CD4-positive, alpha-beta T cell (primary cell): ENCODE results near the gene B4GAT1. TPM values are rescaled to one million over a fixed set of nuclear protein-coding genes. Genes with fewer than 3 reads are reported as not detected.
A peak's percentile ranks its signal among the peaks of the same experiment; 100 is the strongest.
"Not testable (repeated sequence)": the region's sequence is repeated elsewhere in the genome, so short reads cannot be mapped to it uniquely, and the experiment has no call there.

Experiments
- ATAC-seq: fragments of 200-7000 bp; cut with Tn5 transposase; one replicate; pipeline ENCODE4 v1.10.0; 2022; ENCODE audit warnings: mild to moderate bottlenecking; ENCODE audit not compliant: poor library complexity
- CTCF ChIA-PET: fragments of 350-600 bp; sonication (Branson Sonifier 250); formaldehyde crosslinking; loops from one replicate; lab custom pipeline; 2021; ENCODE audit warnings: antibody characterized with exemption, inconsistent platforms; lab: Charles Lee
- POLR2A ChIA-PET: fragments of 350-600 bp; sonication (Branson Sonifier 250); formaldehyde crosslinking; loops from one replicate; lab custom pipeline; 2021; ENCODE audit warnings: antibody characterized with exemption, inconsistent platforms; lab: Charles Lee
- DNase-seq, 14 experiments: peaks; one replicate each; pipeline ENCODE4 v3.0.0-alpha.2; 2013 to 2020; ENCODE audit warnings: mixed read lengths in 2 of 14
- H3K27ac ChIP-seq, 2 donors: one replicate each; pipeline versions ENCODE4 v1.5.1 to v1.7.0; 2013; ENCODE audit warnings: low read length in 2 of 2, low read depth in 1 of 2, mild to moderate bottlenecking in 1 of 2
- H3K27me3 ChIP-seq, 2 experiments: 1 replicate in 1 of 2; 2 replicates in 1 of 2; pipeline versions ENCODE4 v1.6.1 to v1.7.0; 2013; ENCODE audit warnings: low read length in 2 of 2, control low read depth in 1 of 2, mild to moderate bottlenecking in 1 of 2, moderate library complexity in 1 of 2; ENCODE audit not compliant: insufficient read depth in 2 of 2, control insufficient read depth in 1 of 2
- H3K36me3 ChIP-seq: one replicate; pipeline ENCODE4 v1.6.1; 2013; ENCODE audit warnings: low read length, control low read depth; ENCODE audit not compliant: insufficient read depth
- H3K4me1 ChIP-seq: one replicate; pipeline ENCODE4 v1.6.1; 2013; ENCODE audit warnings: low read length, control low read depth; ENCODE audit not compliant: insufficient read depth
- H3K4me3 ChIP-seq: one replicate; pipeline ENCODE4 v1.5.1; 2013; ENCODE audit warnings: mild to moderate bottlenecking, low read length, moderate library complexity
- H3K9me3 ChIP-seq, 2 experiments: 1 replicate in 1 of 2; 2 replicates in 1 of 2; pipeline versions ENCODE4 v1.6.1 to v1.7.0; 2013; ENCODE audit warnings: low read length in 2 of 2, mild to moderate bottlenecking in 2 of 2, control low read depth in 1 of 2, moderate library complexity in 1 of 2; ENCODE audit not compliant: control insufficient read depth in 1 of 2, insufficient read depth in 1 of 2
- H3K27ac Mint-ChIP-seq: one replicate; pipeline ENCODE4 v1.8.0; 2020; ENCODE audit warnings: mixed read lengths
- H3K27me3 Mint-ChIP-seq: one replicate; pipeline ENCODE4 v1.8.0; 2021; ENCODE audit warnings: mixed read lengths
- H3K36me3 Mint-ChIP-seq: one replicate; pipeline ENCODE4 v1.8.0; 2021; ENCODE audit warnings: low read depth, mixed read lengths
- H3K4me1 Mint-ChIP-seq: one replicate; pipeline ENCODE4 v1.8.0; 2021; ENCODE audit warnings: low read depth, mixed read lengths
- H3K4me3 Mint-ChIP-seq: one replicate; pipeline ENCODE4 v1.8.0; 2020; ENCODE audit warnings: mild to moderate bottlenecking, mixed read lengths
- H3K9me3 Mint-ChIP-seq: one replicate; pipeline ENCODE4 v1.8.0; 2020; ENCODE audit warnings: mixed read lengths
- intact Hi-C, 2 experiments: fragments of 100-400 bp; cut with DNase I in 1 of 2; cut with micrococcal nuclease in 1 of 2; formaldehyde crosslinking; loops; one replicate each; pipeline versions ENCODE4 v1.15.1 to v1.9.0; 2023 to 2025; cut with DNase I, micrococcal nuclease
- total RNA-seq, 174 experiments: library from RNA in 2 of 174; stranded (reverse) in 2 of 174; gene quantifications; one replicate each; pipeline ENCODE4 v1.2.3 and lab custom pipeline; 2021 to 2026
- TF ChIP-seq, protein P1 (sequence below): fragments of 200-600 bp; IDR thresholded peaks from one replicate; pipeline ENCODE4 v1.8.0; 2022; ENCODE audit warnings: antibody characterized with exemption, mild to moderate bottlenecking

The B4GAT1 gene
- total RNA-seq, 2 experiments from 2014 or later, result 1.9 to 2.0 TPM

- Histone ChIP-seq H3K27me3 (no peaks in the 10 kb centered on the region), H3K4me1 (peaks cover 7% of the 10 kb centered on the region), H3K9me3 (no peaks in the 10 kb centered on the region), H3K36me3 (no peaks in the 10 kb centered on the region), H3K4me3 (no peak overlapping the region), H3K27ac (no peak overlapping the region)
- Mint-ChIP-seq H3K27me3 (peaks cover 12% of the 10 kb centered on the region), H3K4me3 (no peak overlapping the region), H3K9me3 (no peaks in the 10 kb centered on the region), H3K36me3 (no peaks in the 10 kb centered on the region), H3K27ac (no peak overlapping the region), H3K4me1 (peaks cover 6% of the 10 kb centered on the region)
- intact Hi-C loops, result loop anchor here (1.0 to 5.0 kb wide), 4 partner anchors 42 to 78 kb away; partner anchors contain the start of genes B4GAT1 (in 2 of the 2) and BRMS1 (in 2 of the 2)
- ChIA-PET CTCF (interaction anchor here (0.5 to 2.3 kb wide), 14 partner anchors 9 to 567 kb away, joined by 3 to 22 read pairs (median 4); partner anchors contain the start of genes BRMS1, MRPL11 and SLC29A2), POLR2A (interaction anchor here (1.0 to 1.6 kb wide), 4 partner anchors 17 to 77 kb away, joined by 3 to 14 read pairs (median 6); partner anchors contain the start of genes MRPL11 and SLC29A2)
- peak; percentile 89 for ATAC-seq
- peak; percentile 56 to 87 (median 71) for DNase-seq
- TF ChIP-seq, protein P1, sequence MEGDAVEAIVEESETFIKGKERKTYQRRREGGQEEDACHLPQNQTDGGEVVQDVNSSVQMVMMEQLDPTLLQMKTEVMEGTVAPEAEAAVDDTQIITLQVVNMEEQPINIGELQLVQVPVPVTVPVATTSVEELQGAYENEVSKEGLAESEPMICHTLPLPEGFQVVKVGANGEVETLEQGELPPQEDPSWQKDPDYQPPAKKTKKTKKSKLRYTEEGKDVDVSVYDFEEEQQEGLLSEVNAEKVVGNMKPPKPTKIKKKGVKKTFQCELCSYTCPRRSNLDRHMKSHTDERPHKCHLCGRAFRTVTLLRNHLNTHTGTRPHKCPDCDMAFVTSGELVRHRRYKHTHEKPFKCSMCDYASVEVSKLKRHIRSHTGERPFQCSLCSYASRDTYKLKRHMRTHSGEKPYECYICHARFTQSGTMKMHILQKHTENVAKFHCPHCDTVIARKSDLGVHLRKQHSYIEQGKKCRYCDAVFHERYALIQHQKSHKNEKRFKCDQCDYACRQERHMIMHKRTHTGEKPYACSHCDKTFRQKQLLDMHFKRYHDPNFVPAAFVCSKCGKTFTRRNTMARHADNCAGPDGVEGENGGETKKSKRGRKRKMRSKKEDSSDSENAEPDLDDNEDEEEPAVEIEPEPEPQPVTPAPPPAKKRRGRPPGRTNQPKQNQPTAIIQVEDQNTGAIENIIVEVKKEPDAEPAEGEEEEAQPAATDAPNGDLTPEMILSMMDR, result peak; percentile 85
Observed at GRCh38 chr11:66388780-66389386, 41.5 kb upstream of the B4GAT1 start.

DNA sequence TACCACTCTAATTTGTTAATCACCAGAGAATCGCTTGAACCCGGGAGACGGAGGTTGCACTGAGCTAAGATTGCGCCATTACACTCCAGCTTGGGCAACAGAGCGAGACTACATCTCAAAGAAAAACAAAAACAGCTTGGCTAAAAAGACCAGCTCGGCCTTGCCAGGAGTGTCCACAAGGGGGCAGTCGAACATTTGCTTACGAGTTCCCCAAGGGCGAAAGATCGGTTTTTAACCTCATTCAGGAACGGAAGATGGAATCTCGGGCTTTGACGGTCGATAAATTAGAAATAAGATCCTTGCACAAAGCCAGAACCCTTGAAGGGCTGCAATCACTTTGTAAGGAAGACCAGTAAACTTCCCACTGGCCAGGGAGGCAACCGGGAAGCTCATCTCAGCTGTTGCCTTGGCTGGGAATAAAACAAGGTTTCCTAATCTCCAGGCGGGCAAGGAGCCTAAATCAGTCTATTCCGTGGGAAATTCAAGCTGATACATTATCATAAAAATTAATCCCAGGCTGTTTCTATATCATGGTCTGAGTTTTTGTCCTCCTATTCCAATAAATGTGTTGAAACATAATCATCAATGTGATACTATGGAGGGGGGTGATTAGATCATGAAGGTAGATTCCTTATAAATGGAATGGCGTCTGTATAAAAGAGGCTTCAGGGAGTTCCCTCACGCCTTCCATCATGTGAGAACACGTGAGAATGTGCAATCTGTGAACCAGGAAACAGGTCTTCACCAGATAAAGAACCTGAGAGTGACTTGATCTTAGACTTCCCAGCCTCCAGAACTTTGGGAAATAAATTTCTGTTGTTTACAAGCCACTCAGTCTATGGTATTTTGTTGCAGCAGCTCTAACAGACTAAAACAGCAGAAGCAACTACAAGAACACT, 39.0 kb upstream of the B4GAT1 start:
- POLR2A ChIA-PET, result interaction anchor here (0.7 to 2.1 kb wide), 12 partner anchors 9 to 230 kb away, joined by 3 to 41 read pairs (median 4); partner anchors contain the start of genes B4GAT1, CD248, DPP3 and RBM14
- no peak overlapping the region for H3K27ac ChIP-seq
- CTCF ChIA-PET, result interaction anchor here (0.7 to 2.8 kb wide), 14 partner anchors 10 to 292 kb away, joined by 3 to 22 read pairs (median 6); partner anchors contain the start of genes B4GAT1, BRMS1, MRPL11 and NPAS4
- no peaks in the 10 kb centered on the region for H3K36me3 ChIP-seq
- H3K4me1 Mint-ChIP-seq, result peaks cover 6% of the 10 kb centered on the region
- TF ChIP-seq, protein P1, result peak; percentile 84
- intact Hi-C loops, result loop anchor here (1.0 to 5.0 kb wide), 4 partner anchors 14 to 59 kb away; partner anchors contain the start of genes B4GAT1 (in 2 of the 2) and BRMS1 (in 2 of the 2)
- H3K4me3 ChIP-seq, result no peak overlapping the region
- H3K4me3 Mint-ChIP-seq, result no peak overlapping the region
- H3K9me3 ChIP-seq, result no peaks in the 10 kb centered on the region
- H3K4me1 ChIP-seq, result peaks cover 7% of the 10 kb centered on the region
- H3K36me3 Mint-ChIP-seq, result no peaks in the 10 kb centered on the region
- DNase-seq (peak; percentile 76 to 90 (median 82)), ATAC-seq (peak; percentile 78)
- H3K9me3 Mint-ChIP-seq, result no peaks in the 10 kb centered on the region
- no peak overlapping the region for H3K27ac Mint-ChIP-seq
- peaks cover 10% of the 10 kb centered on the region for H3K27me3 Mint-ChIP-seq
- no peaks in the 10 kb centered on the region for H3K27me3 ChIP-seq

DNA sequence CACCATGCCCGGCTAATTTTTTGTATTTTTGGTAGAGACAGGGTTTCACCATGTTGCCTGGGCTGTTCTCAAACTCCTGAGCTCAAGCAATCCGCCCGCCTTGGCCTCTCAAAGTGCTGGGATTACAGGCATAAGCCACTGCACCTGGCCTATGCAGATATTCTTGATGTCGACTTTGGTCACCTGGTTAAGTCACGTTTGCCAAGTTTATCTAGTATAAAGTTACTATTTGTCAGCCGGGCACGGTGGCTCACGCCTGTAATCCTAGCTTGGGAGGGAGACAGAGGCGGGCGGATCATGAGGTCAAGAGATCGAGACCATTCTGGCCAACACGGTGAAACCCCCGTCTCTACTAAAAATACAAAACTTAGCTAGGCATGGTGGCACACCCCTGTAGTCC, 36.9 kb upstream of the B4GAT1 start:
- H3K9me3 Mint-ChIP-seq, intact Hi-C loops, H3K4me1 Mint-ChIP-seq, H3K27me3 ChIP-seq, H3K36me3 ChIP-seq, H3K36me3 Mint-ChIP-seq, H3K4me1 ChIP-seq, H3K27ac ChIP-seq, ATAC-seq, DNase-seq, H3K4me3 ChIP-seq, H3K27me3 Mint-ChIP-seq, H3K9me3 ChIP-seq, H3K4me3 Mint-ChIP-seq, H3K27ac Mint-ChIP-seq: not testable (repeated sequence)
- ChIA-PET CTCF (interaction anchor here (1.0 to 2.8 kb wide), 3 partner anchors 13 to 73 kb away, joined by 3 to 22 read pairs (median 19); partner anchors contain the start of genes MRPL11 and SLC29A2), POLR2A (interaction anchor here (1.1 kb wide), 1 partner anchor 12 kb away, joined by 5 read pairs; the partner anchor contains the start of gene SLC29A2)

DNA sequence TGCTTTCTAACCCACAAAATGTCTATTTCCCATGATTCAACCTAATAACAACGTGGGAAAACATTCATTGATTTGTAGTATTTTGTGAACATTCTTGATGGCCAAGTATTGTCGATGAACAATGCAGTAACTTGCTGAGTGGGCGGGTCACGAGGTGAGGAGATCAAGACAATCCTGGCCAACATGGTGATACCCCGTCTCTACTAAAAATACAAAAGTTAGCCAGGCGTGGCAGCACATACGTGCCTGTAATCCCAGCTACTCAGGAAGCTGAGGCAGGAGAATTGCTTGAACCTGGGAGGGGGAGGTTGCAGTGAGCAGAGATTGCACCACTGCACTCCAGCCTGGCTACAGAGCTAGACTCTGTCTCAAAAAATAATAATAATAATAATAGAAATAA, 32.8 kb upstream of the B4GAT1 start:
- ATAC-seq, H3K4me3 Mint-ChIP-seq, H3K4me1 Mint-ChIP-seq, H3K27me3 Mint-ChIP-seq, H3K9me3 Mint-ChIP-seq, H3K36me3 ChIP-seq, H3K27me3 ChIP-seq, H3K27ac ChIP-seq, intact Hi-C loops, POLR2A ChIA-PET, H3K9me3 ChIP-seq, H3K36me3 Mint-ChIP-seq, DNase-seq, H3K4me1 ChIP-seq, H3K27ac Mint-ChIP-seq, H3K4me3 ChIP-seq: not testable (repeated sequence)
- CTCF ChIA-PET, result interaction anchor here (1.6 kb wide), 1 partner anchor 9 kb away, joined by 9 read pairs; no protein-coding TSS in a partner anchor

DNA sequence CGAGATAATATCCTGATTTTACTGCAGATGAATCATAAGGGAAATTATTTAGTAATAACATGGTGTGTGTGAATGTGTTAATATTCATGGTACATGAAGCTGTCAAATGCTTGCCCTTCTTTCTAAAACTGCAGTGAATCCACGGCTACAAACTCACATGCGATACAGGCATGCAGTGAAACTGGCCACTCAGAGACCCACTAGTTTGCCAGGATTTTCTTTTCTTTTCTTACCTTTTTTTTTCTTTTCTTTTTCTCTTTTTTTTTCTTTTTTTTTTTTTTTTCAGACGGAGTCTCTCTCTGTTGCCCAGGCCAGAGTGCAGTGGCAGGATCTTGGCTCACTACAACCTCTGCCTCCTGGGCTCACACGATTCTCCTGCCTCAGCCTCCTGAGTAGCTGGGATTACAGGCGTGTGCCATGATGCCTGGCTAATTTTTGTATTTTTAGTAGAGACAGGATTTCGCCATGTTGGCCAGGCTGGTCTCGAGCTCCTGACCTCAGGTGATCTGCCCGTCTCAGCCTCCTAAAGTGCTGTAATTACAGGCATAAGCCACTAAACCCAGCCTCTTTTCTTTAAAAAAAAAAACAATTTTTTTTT, 26.4 kb upstream of the B4GAT1 start:
- H3K27me3 Mint-ChIP-seq, H3K36me3 Mint-ChIP-seq, ATAC-seq, H3K27ac ChIP-seq, H3K4me1 Mint-ChIP-seq, CTCF ChIA-PET, H3K27me3 ChIP-seq, H3K36me3 ChIP-seq, H3K27ac Mint-ChIP-seq, H3K4me3 ChIP-seq, DNase-seq, POLR2A ChIA-PET, intact Hi-C loops, H3K9me3 ChIP-seq, H3K9me3 Mint-ChIP-seq: not testable (repeated sequence)
- H3K4me3 Mint-ChIP-seq, result peak overlapping the region; percentile 51
- peaks cover 16% of the 10 kb centered on the region for H3K4me1 ChIP-seq
